HUES6 (cell line): ENCODE results near the gene DBF4B.

Source experiments
- H3K27ac ChIP-seq: 2 replicates; pipeline ENCODE4 v1.7.0; 2013; ENCODE audit warnings: low read depth, mild to moderate bottlenecking, low read length, inconsistent platforms
- H3K27me3 ChIP-seq: 2 replicates; pipeline ENCODE4 v1.6.1; 2013; ENCODE audit warnings: low read length; ENCODE audit not compliant: control insufficient read depth, insufficient read depth
- H3K36me3 ChIP-seq: 2 replicates; pipeline ENCODE4 v1.6.1; 2013; ENCODE audit warnings: low read length; ENCODE audit not compliant: control insufficient read depth, insufficient read depth
- H3K4me1 ChIP-seq: 2 replicates; pipeline ENCODE4 v1.6.1; 2013; ENCODE audit warnings: low read length; ENCODE audit not compliant: control insufficient read depth, insufficient read depth
- H3K4me3 ChIP-seq: 2 replicates; pipeline ENCODE4 v1.5.1; 2013; ENCODE audit warnings: low read depth, low read length
- H3K9ac ChIP-seq: one replicate; pipeline ENCODE4 v1.6.1; 2013; ENCODE audit warnings: mild to moderate bottlenecking, low read length
- H3K9me3 ChIP-seq: 2 replicates; pipeline ENCODE4 v1.6.1; 2013; ENCODE audit warnings: low read depth, low read length; ENCODE audit not compliant: control insufficient read depth, insufficient read depth

DBF4B gene

DNA sequence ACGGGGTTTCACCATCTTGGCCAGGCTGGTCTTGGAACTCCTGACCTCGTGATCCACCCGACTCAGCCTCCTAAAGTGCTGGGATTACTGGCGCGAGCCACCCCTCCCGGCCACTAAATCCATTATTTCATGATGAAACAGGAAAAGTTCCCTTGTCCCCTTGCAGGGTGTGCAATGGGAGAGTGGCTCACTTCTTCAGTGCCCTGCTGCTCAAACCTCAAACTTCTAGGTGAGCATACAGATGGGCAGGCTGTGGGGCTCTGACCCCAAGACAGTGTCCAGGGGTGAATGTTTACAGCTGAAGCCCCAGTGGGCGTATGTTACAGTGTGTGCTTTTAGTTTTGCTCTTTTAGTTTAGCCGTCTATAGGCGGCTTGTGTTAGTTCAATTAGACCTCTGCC, 87.0 kb downstream of the DBF4B start:
- Histone ChIP-seq H3K9ac (no peak overlapping the region), H3K4me3 (no peak overlapping the region), H3K27ac (no peak overlapping the region), H3K9me3 (no peaks in the 10 kb centered on the region), H3K27me3 (no peaks in the 10 kb centered on the region), H3K36me3 (peaks cover 23% of the 10 kb centered on the region), H3K4me1 (peaks cover 16% of the 10 kb centered on the region)

- Histone ChIP-seq H3K4me3 (no peak overlapping the region), H3K4me1 (peaks cover 16% of the 10 kb centered on the region), H3K9me3 (no peaks in the 10 kb centered on the region), H3K36me3 (peaks cover 28% of the 10 kb centered on the region), H3K27me3 (no peaks in the 10 kb centered on the region), H3K27ac (no peak overlapping the region), H3K9ac (no peak overlapping the region)
These were observed 87.5 kb downstream of the DBF4B start for GRCh38 chr17:44795928-44796327.

DNA sequence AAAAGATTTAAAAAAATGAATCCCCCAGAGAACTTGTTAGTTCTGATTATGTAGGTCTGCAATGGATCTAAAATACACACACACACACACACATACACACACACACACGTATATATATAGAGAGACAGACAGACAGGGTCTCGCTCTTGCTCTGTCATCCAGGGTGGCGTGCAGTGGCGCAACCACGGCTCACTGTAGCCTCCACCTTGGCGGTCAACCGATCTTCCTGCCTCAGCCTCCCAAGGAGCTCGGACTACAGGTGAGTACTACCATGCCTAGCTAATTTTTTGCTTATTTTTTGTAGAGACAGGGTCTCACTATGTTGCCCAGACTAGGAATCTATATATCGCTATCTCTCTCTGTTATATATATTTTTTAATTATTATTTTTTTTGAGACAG, 88.3 kb downstream of the DBF4B start:
- Histone ChIP-seq H3K27me3 (no peaks in the 10 kb centered on the region), H3K9me3 (no peaks in the 10 kb centered on the region), H3K36me3 (peaks cover 36% of the 10 kb centered on the region), H3K9ac (no peak overlapping the region), H3K4me1 (peaks cover 16% of the 10 kb centered on the region), H3K27ac (no peak overlapping the region), H3K4me3 (no peak overlapping the region)

GRCh38 chr17:44797802-44798201, 89.3 kb downstream of the DBF4B start:
- H3K9me3 ChIP-seq = no peaks in the 10 kb centered on the region

GRCh38 chr17:44798356-44798755, 89.9 kb downstream of the DBF4B start:
- H3K27ac ChIP-seq = no peak overlapping the region
- no peaks in the 10 kb centered on the region for H3K9me3 ChIP-seq
- H3K36me3 ChIP-seq = peaks cover 53% of the 10 kb centered on the region
- H3K4me1 ChIP-seq = peaks cover 16% of the 10 kb centered on the region
- no peaks in the 10 kb centered on the region for H3K27me3 ChIP-seq
- no peak overlapping the region for H3K9ac ChIP-seq
- H3K4me3 ChIP-seq = no peak overlapping the region

More at GRCh38 chr17:44797802-44798201, 89.3 kb downstream of the DBF4B start:
- no peak overlapping the region for H3K9ac ChIP-seq
- peaks cover 47% of the 10 kb centered on the region for H3K36me3 ChIP-seq
- H3K4me1 ChIP-seq = peaks cover 16% of the 10 kb centered on the region
- no peak overlapping the region for H3K27ac ChIP-seq
- no peaks in the 10 kb centered on the region for H3K27me3 ChIP-seq
- H3K4me3 ChIP-seq = no peak overlapping the region
